ENCODE measurements around the gene BAIAP2L1.

Gene BAIAP2L1

GRCh38 chr7:98278936-98279335, 122.0 kb downstream of the BAIAP2L1 start:
- no peaks in the 10 kb centered on the region for H3K9me3 ChIP-seq (replicated peaks; ENCODE audit: insufficient read depth, low read length)
- no peak overlapping the region for H3K4me2 ChIP-seq (ENCODE audit: low read depth, low read length)
- no peaks in the 10 kb centered on the region for H3K27me3 ChIP-seq (replicated peaks; ENCODE audit: insufficient read depth, low read length)
- no peak overlapping the region for H3K9ac ChIP-seq (ENCODE audit: low read length)
- DNase-seq, result no peak
- no peaks in the 10 kb centered on the region for H3K9me2 ChIP-seq (replicated peaks; ENCODE audit: insufficient read depth, low read length)
- peaks cover 22% of the 10 kb centered on the region for H3K79me2 ChIP-seq (ENCODE audit: low read length)
- H4K20me1 ChIP-seq (ENCODE audit: insufficient read depth, low read length), result no peaks in the 10 kb centered on the region
- no peaks in the 10 kb centered on the region for H3K36me3 ChIP-seq (replicated peaks; ENCODE audit: insufficient read depth, low read length)
- no peak overlapping the region for H3K27ac ChIP-seq (ENCODE audit: low read length)
- peaks cover 10% of the 10 kb centered on the region; the same call in 1 of the 2 replicates for H3K4me1 ChIP-seq (ENCODE audit: low read length)
- no peak overlapping the region for H2AFZ ChIP-seq (ENCODE audit: low read length)
- H3F3A ChIP-seq (ENCODE audit: insufficient read depth, low read length), result peaks cover 9% of the 10 kb centered on the region
- no peak for TF ChIP-seq CTCF (IDR thresholded peaks at IDR 0.05; ENCODE audit: low read length)
- TF ChIP-seq EZH2phosphoT487 (IDR thresholded peaks at IDR 0.05; ENCODE audit: low read length), result no peak
- no peak for TF ChIP-seq EZH2 (optimal IDR thresholded peaks at IDR 0.05; ENCODE audit: low read depth, low read length)
- no peak overlapping the region for H3K4me3 ChIP-seq (ENCODE audit: low read length)

GRCh38 chr7:98278408-98278807, 122.5 kb downstream of the BAIAP2L1 start:
- no peaks in the 10 kb centered on the region for H3K9me3 ChIP-seq (replicated peaks; ENCODE audit: insufficient read depth, low read length)
- H2AFZ ChIP-seq (ENCODE audit: low read length), result no peak overlapping the region
- no peaks in the 10 kb centered on the region for H3K9me2 ChIP-seq (replicated peaks; ENCODE audit: insufficient read depth, low read length)
- no peak for DNase-seq
- H3K9ac ChIP-seq (ENCODE audit: low read length), result no peak overlapping the region
- H3K27ac ChIP-seq (ENCODE audit: low read length), result no peak overlapping the region
- peaks cover 17% of the 10 kb centered on the region for H3K79me2 ChIP-seq (ENCODE audit: low read length)
- no peaks in the 10 kb centered on the region for H4K20me1 ChIP-seq (ENCODE audit: insufficient read depth, low read length)
- no peaks in the 10 kb centered on the region for H3K36me3 ChIP-seq (replicated peaks; ENCODE audit: insufficient read depth, low read length)
- no peaks in the 10 kb centered on the region for H3K27me3 ChIP-seq (replicated peaks; ENCODE audit: insufficient read depth, low read length)
- no peak for TF ChIP-seq EZH2phosphoT487 (IDR thresholded peaks at IDR 0.05; ENCODE audit: low read length)
- TF ChIP-seq CTCF (IDR thresholded peaks at IDR 0.05; ENCODE audit: low read length), result no peak
- TF ChIP-seq EZH2 (optimal IDR thresholded peaks at IDR 0.05; ENCODE audit: low read depth, low read length), result no peak
- H3K4me3 ChIP-seq (ENCODE audit: low read length), result no peak overlapping the region
- H3K4me1 ChIP-seq (ENCODE audit: low read length), result peaks cover 10% of the 10 kb centered on the region; the same call in 1 of the 2 replicates
- no peak overlapping the region for H3K4me2 ChIP-seq (ENCODE audit: low read depth, low read length)
- H3F3A ChIP-seq (ENCODE audit: insufficient read depth, low read length), result peaks cover 9% of the 10 kb centered on the region

- Histone ChIP-seq H3K27me3 (replicated peaks; ENCODE audit: insufficient read depth, low read length) (no peaks in the 10 kb centered on the region), H3K27ac (ENCODE audit: low read length) (no peak overlapping the region), H2AFZ (ENCODE audit: low read length) (no peak overlapping the region), H3K4me1 (ENCODE audit: low read length) (no peaks in the 10 kb centered on the region), H3F3A (ENCODE audit: insufficient read depth, low read length) (peaks cover 9% of the 10 kb centered on the region), H3K79me2 (ENCODE audit: low read length) (no peaks in the 10 kb centered on the region), H3K9me3 (replicated peaks; ENCODE audit: insufficient read depth, low read length) (no peaks in the 10 kb centered on the region), H3K9ac (ENCODE audit: low read length) (no peak overlapping the region), H3K36me3 (replicated peaks; ENCODE audit: insufficient read depth, low read length) (no peaks in the 10 kb centered on the region), H3K4me3 (ENCODE audit: low read length) (no peak overlapping the region), H3K9me2 (replicated peaks; ENCODE audit: insufficient read depth, low read length) (no peaks in the 10 kb centered on the region), H3K4me2 (ENCODE audit: low read depth, low read length) (no peak overlapping the region), H4K20me1 (ENCODE audit: insufficient read depth, low read length) (no peaks in the 10 kb centered on the region)
- no peak for TF ChIP-seq EZH2phosphoT487 (IDR thresholded peaks at IDR 0.05; ENCODE audit: low read length)
- TF ChIP-seq EZH2 (optimal IDR thresholded peaks at IDR 0.05; ENCODE audit: low read depth, low read length), result no peak
- TF ChIP-seq CTCF (IDR thresholded peaks at IDR 0.05; ENCODE audit: low read length), result no peak
- DNase-seq, result no peak
These were observed 124.6 kb downstream of the BAIAP2L1 start for GRCh38 chr7:98276241-98276761.
